ENCODE results near the gene CELA3B.
"Not testable (repeated sequence)": the region's sequence is repeated elsewhere in the genome, so short reads cannot be mapped to it uniquely, and the experiment has no call there.

GRCh38 chr1:22002875-22003274 lies 26.1 kb downstream of the CELA3B start:
- not testable (repeated sequence) for TF ChIP-seq ZNF133 (tag by site-specific recombination; IDR thresholded peaks at IDR 0.05); ZBTB26 (tag by site-specific recombination; optimal IDR thresholded peaks at IDR 0.05); ZNF654 (tag by site-specific recombination; IDR thresholded peaks at IDR 0.05; ENCODE audit: low read depth); ZNF157 (tag by site-specific recombination; IDR thresholded peaks at IDR 0.05); KLF8 (tag by site-specific recombination; IDR thresholded peaks at IDR 0.05); ZNF335 (tag by site-specific recombination; conservative IDR thresholded peaks at IDR 0.05); ZBTB7A (tag by site-specific recombination; IDR thresholded peaks at IDR 0.05; ENCODE audit: low read depth); ZNF324 (tag by site-specific recombination; IDR thresholded peaks at IDR 0.05); ZNF366 (tag by site-specific recombination; conservative IDR thresholded peaks at IDR 0.05); EGR2 (tag by site-specific recombination; IDR thresholded peaks at IDR 0.05; ENCODE audit: low read depth); BCL11A (tag by site-specific recombination; IDR thresholded peaks at IDR 0.05; ENCODE audit: low read depth); ZNF138 (tag by site-specific recombination; IDR thresholded peaks at IDR 0.05; ENCODE audit: borderline replicate concordance)
- TF ChIP-seq, protein P1, sequence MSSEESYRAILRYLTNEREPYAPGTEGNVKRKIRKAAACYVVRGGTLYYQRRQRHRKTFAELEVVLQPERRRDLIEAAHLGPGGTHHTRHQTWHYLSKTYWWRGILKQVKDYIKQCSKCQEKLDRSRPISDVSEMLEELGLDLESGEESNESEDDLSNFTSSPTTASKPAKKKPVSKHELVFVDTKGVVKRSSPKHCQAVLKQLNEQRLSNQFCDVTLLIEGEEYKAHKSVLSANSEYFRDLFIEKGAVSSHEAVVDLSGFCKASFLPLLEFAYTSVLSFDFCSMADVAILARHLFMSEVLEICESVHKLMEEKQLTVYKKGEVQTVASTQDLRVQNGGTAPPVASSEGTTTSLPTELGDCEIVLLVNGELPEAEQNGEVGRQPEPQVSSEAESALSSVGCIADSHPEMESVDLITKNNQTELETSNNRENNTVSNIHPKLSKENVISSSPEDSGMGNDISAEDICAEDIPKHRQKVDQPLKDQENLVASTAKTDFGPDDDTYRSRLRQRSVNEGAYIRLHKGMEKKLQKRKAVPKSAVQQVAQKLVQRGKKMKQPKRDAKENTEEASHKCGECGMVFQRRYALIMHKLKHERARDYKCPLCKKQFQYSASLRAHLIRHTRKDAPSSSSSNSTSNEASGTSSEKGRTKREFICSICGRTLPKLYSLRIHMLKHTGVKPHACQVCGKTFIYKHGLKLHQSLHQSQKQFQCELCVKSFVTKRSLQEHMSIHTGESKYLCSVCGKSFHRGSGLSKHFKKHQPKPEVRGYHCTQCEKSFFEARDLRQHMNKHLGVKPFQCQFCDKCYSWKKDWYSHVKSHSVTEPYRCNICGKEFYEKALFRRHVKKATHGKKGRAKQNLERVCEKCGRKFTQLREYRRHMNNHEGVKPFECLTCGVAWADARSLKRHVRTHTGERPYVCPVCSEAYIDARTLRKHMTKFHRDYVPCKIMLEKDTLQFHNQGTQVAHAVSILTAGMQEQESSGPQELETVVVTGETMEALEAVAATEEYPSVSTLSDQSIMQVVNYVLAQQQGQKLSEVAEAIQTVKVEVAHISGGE (tag by site-specific recombination; conservative IDR thresholded peaks at IDR 0.05; ENCODE audit: low read depth): not testable (repeated sequence)
- TF ChIP-seq, protein P2, sequence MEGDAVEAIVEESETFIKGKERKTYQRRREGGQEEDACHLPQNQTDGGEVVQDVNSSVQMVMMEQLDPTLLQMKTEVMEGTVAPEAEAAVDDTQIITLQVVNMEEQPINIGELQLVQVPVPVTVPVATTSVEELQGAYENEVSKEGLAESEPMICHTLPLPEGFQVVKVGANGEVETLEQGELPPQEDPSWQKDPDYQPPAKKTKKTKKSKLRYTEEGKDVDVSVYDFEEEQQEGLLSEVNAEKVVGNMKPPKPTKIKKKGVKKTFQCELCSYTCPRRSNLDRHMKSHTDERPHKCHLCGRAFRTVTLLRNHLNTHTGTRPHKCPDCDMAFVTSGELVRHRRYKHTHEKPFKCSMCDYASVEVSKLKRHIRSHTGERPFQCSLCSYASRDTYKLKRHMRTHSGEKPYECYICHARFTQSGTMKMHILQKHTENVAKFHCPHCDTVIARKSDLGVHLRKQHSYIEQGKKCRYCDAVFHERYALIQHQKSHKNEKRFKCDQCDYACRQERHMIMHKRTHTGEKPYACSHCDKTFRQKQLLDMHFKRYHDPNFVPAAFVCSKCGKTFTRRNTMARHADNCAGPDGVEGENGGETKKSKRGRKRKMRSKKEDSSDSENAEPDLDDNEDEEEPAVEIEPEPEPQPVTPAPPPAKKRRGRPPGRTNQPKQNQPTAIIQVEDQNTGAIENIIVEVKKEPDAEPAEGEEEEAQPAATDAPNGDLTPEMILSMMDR (tag by site-specific recombination; IDR thresholded peaks at IDR 0.05): not testable (repeated sequence)

Data from HEK293 (cell line).